K562 (cell line): ENCODE data around the gene NRG3. TPM values are rescaled to one million over a fixed set of nuclear protein-coding genes. Genes with fewer than 3 reads are reported as not detected.

Experiments
- ATAC-seq: fragments of 200-7000 bp; cut with Tn5 transposase; 3 replicates; pipeline ENCODE4 v1.9.1; 2020; ENCODE audit warnings: moderate library complexity
- BruUV-seq: library from RNA; stranded (reverse); fragments of 400-500 nt; replicated peaks from 2 replicates; lab custom pipeline; 2021; lab: Mats Ljungman, UMichigan
- CTCF ChIA-PET: fragments of 300-600 bp; formaldehyde crosslinking; extraction: SDS; loops from one replicate; lab custom pipeline; 2021; ENCODE audit warnings: low intra/inter-chr PET ratio; lab: Yijun Ruan, JAX
- POLR2A ChIA-PET: fragments of 300-600, 350-650 bp; sonication (Branson Sonifier 250); formaldehyde crosslinking; extraction: SDS; loops from one replicate; lab custom pipeline; 2021; ENCODE audit warnings: antibody characterized with exemption, inconsistent platforms; lab: Yijun Ruan, JAX
- DNase-seq, 4 experiments: peaks; one replicate each; pipeline versions ENCODE4 v3.0.0 to v3.0.0-alpha.2; 2011 to 2018; ENCODE audit warnings: low spot score in 3 of 4, mixed read lengths in 3 of 4; ENCODE audit errors: extremely low read depth in 1 of 4
- FAIRE-seq: peaks from 2 replicates; lab custom pipeline; 2011; peaks lifted over from hg19 to GRCh38; lab: Jason Lieb, UNC
- H2AFZ ChIP-seq: 2 replicates; pipeline ENCODE4 v1.6.0; 2011; ENCODE audit warnings: low read depth, low read length, control low read depth, inconsistent platforms
- H3K27ac ChIP-seq: fragments of 200-600 bp; 3 replicates; pipeline ENCODE4 v1.8.0; 2011; ENCODE audit warnings: low read depth, mild to moderate bottlenecking, control low read depth, inconsistent platforms, low read length, moderate library complexity, mixed read lengths; ENCODE audit errors: extremely low read depth
- H3K27me3 ChIP-seq, 2 experiments: fragments of 300-600 bp in 1 of 2; 2 replicates in 1 of 2; 3 replicates in 1 of 2; pipeline versions ENCODE4 v1.6.0 to v1.8.0; 2011; ENCODE audit warnings: inconsistent platforms in 2 of 2, low read length in 2 of 2, mild to moderate bottlenecking in 1 of 2, mixed read lengths in 1 of 2, moderate library complexity in 1 of 2; ENCODE audit not compliant: control insufficient read depth in 2 of 2, insufficient read depth in 2 of 2
- H3K36me3 ChIP-seq: fragments of 300-600 bp; 3 replicates; pipeline ENCODE4 v1.8.0; 2011; ENCODE audit warnings: mild to moderate bottlenecking, low read length, inconsistent platforms; ENCODE audit not compliant: control insufficient read depth, insufficient read depth
- H3K4me1 ChIP-seq, 2 experiments: fragments of 200-600 bp in 1 of 2; replicated peaks in 1 of 2; 2 replicates in 1 of 2; 3 replicates in 1 of 2; pipeline versions ENCODE4 v1.5.1 to v1.8.0; 2011; ENCODE audit warnings: inconsistent platforms in 2 of 2, low read length in 2 of 2, mild to moderate bottlenecking in 1 of 2, mixed read lengths in 1 of 2, moderate library complexity in 1 of 2; ENCODE audit not compliant: control insufficient read depth in 2 of 2, insufficient read depth in 2 of 2
- H3K4me2 ChIP-seq: 2 replicates; pipeline ENCODE4 v1.6.1; 2011; ENCODE audit warnings: low read length, control low read depth, inconsistent platforms, mixed read lengths; ENCODE audit not compliant: insufficient read depth
- H3K4me3 ChIP-seq: fragments of 200-600 bp; sonication (generic), shearing (Covaris generic); 2 replicates; pipeline ENCODE4 v1.5.1; 2016; ENCODE audit warnings: control low read depth, inconsistent platforms
- H3K79me2 ChIP-seq: fragments of 200-600 bp; 3 replicates; pipeline ENCODE4 v1.8.0; 2011; ENCODE audit warnings: low read length, inconsistent platforms; ENCODE audit not compliant: control insufficient read depth, insufficient read depth
- H3K9ac ChIP-seq, 2 experiments: 2 replicates each; pipeline versions ENCODE4 v1.6.0 to v1.6.1; 2011; ENCODE audit warnings: low read depth in 2 of 2, low read length in 2 of 2, control low read depth in 1 of 2, inconsistent platforms in 1 of 2, mild to moderate bottlenecking in 1 of 2, mixed read lengths in 1 of 2; ENCODE audit not compliant: insufficient read depth in 1 of 2
- H3K9me1 ChIP-seq: one replicate; pipeline ENCODE4 v1.6.0; 2011; ENCODE audit warnings: inconsistent platforms, mild to moderate bottlenecking, low read length, moderate library complexity; ENCODE audit not compliant: control insufficient read depth, insufficient read depth
- H3K9me3 ChIP-seq: replicated peaks from 2 replicates; pipeline ENCODE4 v1.5.1; 2011; ENCODE audit warnings: low read depth, low read length, inconsistent platforms; ENCODE audit not compliant: control insufficient read depth, insufficient read depth
- H4K20me1 ChIP-seq: replicated peaks from 2 replicates; pipeline ENCODE4 v1.6.1; 2011; ENCODE audit warnings: low read length, inconsistent platforms, mixed read lengths; ENCODE audit not compliant: control insufficient read depth, insufficient read depth
- ARID2 ChIP-seq: fragments of 450-650 bp; IDR thresholded peaks from 2 replicates; pipeline ENCODE4 v1.6.1; 2017; ENCODE audit warnings: antibody characterized with exemption, mild to moderate bottlenecking
- BMI1 ChIP-seq: fragments of 150-350 bp; IDR thresholded peaks from 2 replicates; pipeline ENCODE4 v1.6.1; 2014; ENCODE audit warnings: low read length
- E2F8 ChIP-seq: fragments of 450-650 bp; IDR thresholded peaks from 2 replicates; pipeline ENCODE4 v1.7.1; 2018; ENCODE audit warnings: mild to moderate bottlenecking, low read depth; ENCODE audit not compliant: partially characterized antibody
- EP300 ChIP-seq: IDR thresholded peaks from 2 replicates; pipeline ENCODE4 v1.6.1; 2012; ENCODE audit warnings: low read length, improper control_type of control experiment
- HIVEP1 ChIP-seq: fragments of 250-450 bp; sonication (Bioruptor Pico); IDR thresholded peaks from 2 replicates; pipeline ENCODE4 v1.4.0; 2020; ENCODE audit warnings: mild to moderate bottlenecking
- MTF1 ChIP-seq: fragments of 250-450 bp; sonication (Bioruptor Pico); IDR thresholded peaks from 2 replicates; pipeline ENCODE4 v1.9.0; 2021; ENCODE audit warnings: moderate library complexity, mild to moderate bottlenecking, inconsistent platforms, borderline replicate concordance
- NONO ChIP-seq, 2 experiments: fragments of 200-400 bp in 1 of 2; fragments of 450-650 bp in 1 of 2; formaldehyde crosslinking in 1 of 2; IDR thresholded peaks; 2 replicates each; pipeline ENCODE4 v1.6.1; 2017; ENCODE audit warnings: low read depth in 2 of 2, mild to moderate bottlenecking in 2 of 2, moderate library complexity in 2 of 2, low read length in 1 of 2
- ZFP30 ChIP-seq: fragments of 250-450 bp; sonication (Bioruptor Pico); IDR thresholded peaks from 2 replicates; pipeline ENCODE4 v1.8.0; 2022; ENCODE audit warnings: moderate library complexity, mild to moderate bottlenecking, inconsistent platforms, borderline replicate concordance
- ZFP36 ChIP-seq: fragments of 150-350 bp; IDR thresholded peaks from 2 replicates; pipeline ENCODE4 v1.6.1; 2018; ENCODE audit warnings: low read length, low read depth; ENCODE audit not compliant: partially characterized antibody
- ZKSCAN1 ChIP-seq: fragments of 150-350 bp; IDR thresholded peaks from 2 replicates; pipeline ENCODE4 v1.6.1; 2016; ENCODE audit warnings: low read depth, low read length
- ZNF444 ChIP-seq: fragments of 250-450 bp; sonication (Bioruptor Pico); IDR thresholded peaks from 2 replicates; pipeline ENCODE4 v1.4.0; 2020; ENCODE audit warnings: mild to moderate bottlenecking, moderate library complexity
- ZNF561 ChIP-seq: fragments of 450-650 bp; formaldehyde crosslinking; conservative IDR thresholded peaks from 2 replicates; pipeline ENCODE4 v1.4.0; 2020; ENCODE audit warnings: mild to moderate bottlenecking, moderate library complexity
- WGBS: fragments of 100-300 bp; shearing (Covaris generic); methylation state at CpG from one replicate; pipeline ENCODE4 v1.1.6; 2016; ENCODE audit warnings: low coverage, mixed read lengths; ENCODE audit not compliant: insufficient coverage; ENCODE audit errors: missing lambda C conversion rate; 5-methylcytosine and 5-hydroxymethylcytosine counted together
- in situ Hi-C: fragments of 300-500 bp; cut with MboI; formaldehyde crosslinking; loops from 4 replicates; pipeline ENCODE4 v1.15.0; 2018; ENCODE audit warnings: inconsistent platforms, mixed read lengths
- intact Hi-C: fragments of 100-400 bp; cut with micrococcal nuclease; formaldehyde crosslinking; loops from 2 replicates; pipeline ENCODE4 v1.14.2; 2022
- polyA plus RNA-seq, 8 experiments: library from polyadenylated mRNA; depleted of rRNA in 4 of 8; stranded (reverse) in 5 of 8; unstranded in 3 of 8; fragments of >200 nt; fragmentation: Nextera tagmentation in 2 of 8; fragmentation: Illumina TruSeq in 1 of 8; extraction: Ambion mirVana in 2 of 8; extraction: Trizol in 1 of 8; gene quantifications; 2 replicates each; pipeline versions ENCODE4 v1.2.1 to v1.2.3, GENCODE V29; 2011 to 2014; ENCODE audit warnings: inconsistent platforms in 1 of 8, missing spikeins in 1 of 8
- total RNA-seq, 7 experiments: library from RNA; depleted of rRNA in 6 of 7; stranded (reverse); fragments of >200 nt in 6 of 7; fragmentation: Illumina TruSeq in 2 of 7; extraction: Trizol in 2 of 7; gene quantifications; 2 replicates each; pipeline versions ENCODE4 v1.2.1 to v1.2.3, GENCODE V29; 2011 to 2021; ENCODE audit warnings: low replicate concordance in 1 of 7
- TF ChIP-seq, protein P1 (sequence below), 2 experiments: fragments of 450-650 bp in 1 of 2; IDR thresholded peaks; 2 replicates each; pipeline ENCODE4 v1.6.1; 2011 to 2017; ENCODE audit warnings: low read depth in 2 of 2, antibody characterized with exemption in 1 of 2, borderline replicate concordance in 1 of 2, low read length in 1 of 2, mild to moderate bottlenecking in 1 of 2, mixed read lengths in 1 of 2; ENCODE audit not compliant: control insufficient read depth in 1 of 2
- TF ChIP-seq, protein P2 (sequence below), 2 experiments: fragments of 450-650 bp in 1 of 2; sonication (generic) in 1 of 2; formaldehyde crosslinking; conservative IDR thresholded peaks; 2 replicates each; pipeline versions ENCODE4 v1.4.0 to v1.8.1; 2020 to 2022; ENCODE audit warnings: mild to moderate bottlenecking in 1 of 2, missing genetic modification reagents in 1 of 2

NRG3 gene
- total and polyA plus RNA-seq, 9 of the 15 experiments (the other 6 are each of a cell fraction or from before 2014, with no cell fraction given): not detected

DNA sequence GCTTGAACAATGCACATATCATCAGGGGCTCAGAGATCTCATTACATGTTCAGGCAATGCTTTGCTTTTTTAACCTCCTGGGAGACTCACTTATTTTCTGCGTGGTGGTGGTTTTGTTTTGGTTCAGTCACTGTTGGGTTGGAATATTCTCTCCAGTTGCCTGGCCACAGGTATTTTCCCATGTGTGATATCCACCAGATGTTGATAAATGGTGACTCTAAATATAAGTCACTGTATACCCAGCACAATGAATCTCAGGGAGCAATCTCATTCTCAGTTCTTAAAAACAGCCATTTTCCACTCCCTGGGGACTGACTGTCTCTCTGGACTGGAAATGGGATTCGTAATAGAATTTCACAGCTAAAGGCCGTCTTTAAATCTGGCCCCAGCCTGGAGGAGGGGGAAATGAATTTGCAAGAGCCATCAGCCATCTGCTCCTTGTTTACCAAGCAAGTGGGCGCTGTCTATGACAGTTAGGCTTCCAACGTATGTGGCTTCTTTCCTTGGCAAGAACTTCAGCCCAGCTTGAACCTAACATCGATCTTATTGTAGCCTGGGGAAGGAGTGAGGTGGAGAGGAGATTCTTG is 1106.2 kb downstream of the NRG3 start:
- H3K27me3 ChIP-seq: no peaks in the 10 kb centered on the region
- no peak for FAIRE-seq
- H3K4me2 ChIP-seq: no peak overlapping the region
- ATAC-seq: no peak
- H3K4me1 ChIP-seq: no peaks in the 10 kb centered on the region
- no TSS peak for BruUV-seq
- no peak for DNase-seq
- no peaks in the 10 kb centered on the region; the same call in 1 of the 2 replicates for H3K9me3 ChIP-seq
- ChIA-PET CTCF (no interaction called here), POLR2A (no interaction called here)
- 0% methylated on average over 6 of the region's 6 CpGs for WGBS
- intact Hi-C loops: no loop called here
- no peak overlapping the region for H2AFZ ChIP-seq
- H3K9ac ChIP-seq: no peak overlapping the region
- in situ Hi-C loops: no loop called here
- H3K27ac ChIP-seq: no peak overlapping the region
- H4K20me1 ChIP-seq: no peaks in the 10 kb centered on the region
- H3K4me3 ChIP-seq: no peak overlapping the region
- no peak for TF ChIP-seq ZKSCAN1
- TF ChIP-seq NONO (IDR thresholded peaks at IDR 0.05; ENCODE audit: low read depth in 2 of 2, low read length in 1 of 2): no peak
- TF ChIP-seq ARID2: no peak
- TF ChIP-seq, protein P1, sequence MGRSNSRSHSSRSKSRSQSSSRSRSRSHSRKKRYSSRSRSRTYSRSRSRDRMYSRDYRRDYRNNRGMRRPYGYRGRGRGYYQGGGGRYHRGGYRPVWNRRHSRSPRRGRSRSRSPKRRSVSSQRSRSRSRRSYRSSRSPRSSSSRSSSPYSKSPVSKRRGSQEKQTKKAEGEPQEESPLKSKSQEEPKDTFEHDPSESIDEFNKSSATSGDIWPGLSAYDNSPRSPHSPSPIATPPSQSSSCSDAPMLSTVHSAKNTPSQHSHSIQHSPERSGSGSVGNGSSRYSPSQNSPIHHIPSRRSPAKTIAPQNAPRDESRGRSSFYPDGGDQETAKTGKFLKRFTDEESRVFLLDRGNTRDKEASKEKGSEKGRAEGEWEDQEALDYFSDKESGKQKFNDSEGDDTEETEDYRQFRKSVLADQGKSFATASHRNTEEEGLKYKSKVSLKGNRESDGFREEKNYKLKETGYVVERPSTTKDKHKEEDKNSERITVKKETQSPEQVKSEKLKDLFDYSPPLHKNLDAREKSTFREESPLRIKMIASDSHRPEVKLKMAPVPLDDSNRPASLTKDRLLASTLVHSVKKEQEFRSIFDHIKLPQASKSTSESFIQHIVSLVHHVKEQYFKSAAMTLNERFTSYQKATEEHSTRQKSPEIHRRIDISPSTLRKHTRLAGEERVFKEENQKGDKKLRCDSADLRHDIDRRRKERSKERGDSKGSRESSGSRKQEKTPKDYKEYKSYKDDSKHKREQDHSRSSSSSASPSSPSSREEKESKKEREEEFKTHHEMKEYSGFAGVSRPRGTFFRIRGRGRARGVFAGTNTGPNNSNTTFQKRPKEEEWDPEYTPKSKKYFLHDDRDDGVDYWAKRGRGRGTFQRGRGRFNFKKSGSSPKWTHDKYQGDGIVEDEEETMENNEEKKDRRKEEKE (IDR thresholded peaks at IDR 0.05; ENCODE audit: borderline replicate concordance in 1 of 2, control insufficient read depth in 1 of 2, low read depth in 2 of 2, low read length in 1 of 2): no peak
- TF ChIP-seq E2F8: no peak
- no peak for TF ChIP-seq ZNF444 (CRISPR knock-in tag)
- TF ChIP-seq ZNF561 (CRISPR knock-in tag): no peak
- TF ChIP-seq EP300: no peak
- TF ChIP-seq ZFP30 (CRISPR knock-in tag): no peak
- no peak for TF ChIP-seq ZFP36
- no peak for TF ChIP-seq HIVEP1 (CRISPR knock-in tag)
- TF ChIP-seq MTF1 (CRISPR knock-in tag): no peak
- TF ChIP-seq BMI1: no peak
- TF ChIP-seq, protein P2, sequence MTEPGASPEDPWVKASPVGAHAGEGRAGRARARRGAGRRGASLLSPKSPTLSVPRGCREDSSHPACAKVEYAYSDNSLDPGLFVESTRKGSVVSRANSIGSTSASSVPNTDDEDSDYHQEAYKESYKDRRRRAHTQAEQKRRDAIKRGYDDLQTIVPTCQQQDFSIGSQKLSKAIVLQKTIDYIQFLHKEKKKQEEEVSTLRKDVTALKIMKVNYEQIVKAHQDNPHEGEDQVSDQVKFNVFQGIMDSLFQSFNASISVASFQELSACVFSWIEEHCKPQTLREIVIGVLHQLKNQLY (CRISPR knock-in tag; conservative IDR thresholded peaks at IDR 0.05): no peak
- TF ChIP-seq, all 486 proteins: peak for 0
- Histone ChIP-seq H3K79me2 (no peaks in the 10 kb centered on the region), H3K9me1 (no peaks in the 10 kb centered on the region), H3K36me3 (no peaks in the 10 kb centered on the region)
